HL-60 (cell line): Measurements from ENCODE around the gene ANKRD2.

Experiments
- DNase-seq, 2 experiments: peaks; one replicate each; pipeline ENCODE4 v3.0.0-alpha.2; 2010 to 2020; ENCODE audit warnings: low read depth in 1 of 2, low spot score in 1 of 2
- H3K27ac ChIP-seq: fragments of 250-450 bp; sonication (Bioruptor Pico); replicated peaks from 2 replicates; pipeline ENCODE4 v1.5.1; 2020; ENCODE audit warnings: mild to moderate bottlenecking, moderate library complexity
- H3K27me3 ChIP-seq: fragments of 250-450 bp; sonication (Bioruptor Pico); 2 replicates; pipeline ENCODE4 v1.5.1; 2021; ENCODE audit warnings: mild to moderate bottlenecking, moderate library complexity; ENCODE audit not compliant: insufficient read depth, poor library complexity, severe bottlenecking
- H3K4me3 ChIP-seq: replicated peaks from 2 replicates; pipeline ENCODE4 v1.5.1; 2011; ENCODE audit warnings: mild to moderate bottlenecking, control low read depth, low read length; ENCODE audit not compliant: insufficient read depth
- CTCF ChIP-seq: IDR thresholded peaks from one replicate; pipeline ENCODE4 v1.5.1; 2011; ENCODE audit warnings: low read length, control low read depth, inconsistent platforms; ENCODE audit not compliant: insufficient read depth
- GABPA ChIP-seq: IDR thresholded peaks from 2 replicates; pipeline ENCODE4 v1.6.1; 2012; ENCODE audit warnings: low read depth
- POLR2AphosphoS5 ChIP-seq: IDR thresholded peaks from 2 replicates; pipeline ENCODE4 v1.6.1; 2012; ENCODE audit warnings: low read depth
- SPI1 ChIP-seq: IDR thresholded peaks from 2 replicates; pipeline ENCODE4 v1.6.1; 2012; ENCODE audit warnings: low read depth, mild to moderate bottlenecking, borderline replicate concordance
- TF ChIP-seq, protein P1 (sequence below): IDR thresholded peaks from 2 replicates; pipeline ENCODE4 v1.6.1; 2012; ENCODE audit warnings: low read depth; ENCODE audit not compliant: insufficient replicate concordance

The ANKRD2 gene

DNA sequence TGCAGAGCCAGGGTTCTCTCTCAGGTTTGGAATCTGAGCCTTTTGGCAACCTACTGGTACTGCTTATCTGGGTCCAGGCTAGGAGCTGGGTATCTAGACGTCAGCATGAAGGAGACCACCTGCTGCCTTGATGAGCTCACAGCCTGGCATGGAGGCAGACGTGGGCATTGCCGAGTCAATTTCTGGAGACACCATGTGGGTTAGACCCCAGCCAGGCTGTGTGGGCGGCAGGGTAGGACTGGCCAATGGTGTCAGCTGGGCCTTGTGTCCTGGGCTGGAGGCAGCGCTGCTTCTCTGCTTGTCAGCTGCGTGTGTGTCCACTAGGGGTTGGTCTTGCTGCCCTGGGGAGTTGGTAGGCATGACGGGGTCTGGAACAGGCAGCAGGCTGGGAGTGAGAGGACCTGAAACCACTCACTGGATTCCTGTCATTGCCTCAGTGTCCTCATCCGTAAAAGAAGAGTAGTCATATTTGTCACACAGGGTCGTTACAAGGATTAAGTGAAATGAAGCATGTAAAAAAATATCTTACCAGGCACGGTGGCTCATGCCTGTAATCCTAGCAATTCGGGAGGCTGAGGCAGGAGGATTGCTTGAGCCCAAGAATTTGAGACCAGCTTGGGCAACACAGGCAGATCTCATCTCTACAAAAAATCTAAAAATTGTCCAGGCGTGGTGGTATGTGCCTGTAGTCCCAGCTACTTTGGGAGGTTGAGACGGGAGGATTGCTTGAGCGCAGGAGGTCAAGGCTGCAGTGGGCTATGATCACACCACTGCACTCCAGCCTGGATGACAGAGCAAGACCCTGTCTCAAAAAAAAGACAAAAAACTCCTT, 31.7 kb upstream of the ANKRD2 start:
- DNase-seq: no peak
- no peaks in the 10 kb centered on the region for H3K27me3 ChIP-seq
- H3K27ac ChIP-seq: no peak overlapping the region
- TF ChIP-seq SPI1 (no peak), CTCF (no peak), GABPA (no peak), POLR2AphosphoS5 (no peak)
- TF ChIP-seq, protein P1, sequence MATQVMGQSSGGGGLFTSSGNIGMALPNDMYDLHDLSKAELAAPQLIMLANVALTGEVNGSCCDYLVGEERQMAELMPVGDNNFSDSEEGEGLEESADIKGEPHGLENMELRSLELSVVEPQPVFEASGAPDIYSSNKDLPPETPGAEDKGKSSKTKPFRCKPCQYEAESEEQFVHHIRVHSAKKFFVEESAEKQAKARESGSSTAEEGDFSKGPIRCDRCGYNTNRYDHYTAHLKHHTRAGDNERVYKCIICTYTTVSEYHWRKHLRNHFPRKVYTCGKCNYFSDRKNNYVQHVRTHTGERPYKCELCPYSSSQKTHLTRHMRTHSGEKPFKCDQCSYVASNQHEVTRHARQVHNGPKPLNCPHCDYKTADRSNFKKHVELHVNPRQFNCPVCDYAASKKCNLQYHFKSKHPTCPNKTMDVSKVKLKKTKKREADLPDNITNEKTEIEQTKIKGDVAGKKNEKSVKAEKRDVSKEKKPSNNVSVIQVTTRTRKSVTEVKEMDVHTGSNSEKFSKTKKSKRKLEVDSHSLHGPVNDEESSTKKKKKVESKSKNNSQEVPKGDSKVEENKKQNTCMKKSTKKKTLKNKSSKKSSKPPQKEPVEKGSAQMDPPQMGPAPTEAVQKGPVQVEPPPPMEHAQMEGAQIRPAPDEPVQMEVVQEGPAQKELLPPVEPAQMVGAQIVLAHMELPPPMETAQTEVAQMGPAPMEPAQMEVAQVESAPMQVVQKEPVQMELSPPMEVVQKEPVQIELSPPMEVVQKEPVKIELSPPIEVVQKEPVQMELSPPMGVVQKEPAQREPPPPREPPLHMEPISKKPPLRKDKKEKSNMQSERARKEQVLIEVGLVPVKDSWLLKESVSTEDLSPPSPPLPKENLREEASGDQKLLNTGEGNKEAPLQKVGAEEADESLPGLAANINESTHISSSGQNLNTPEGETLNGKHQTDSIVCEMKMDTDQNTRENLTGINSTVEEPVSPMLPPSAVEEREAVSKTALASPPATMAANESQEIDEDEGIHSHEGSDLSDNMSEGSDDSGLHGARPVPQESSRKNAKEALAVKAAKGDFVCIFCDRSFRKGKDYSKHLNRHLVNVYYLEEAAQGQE: no peak
- no peak overlapping the region for H3K4me3 ChIP-seq

DNA sequence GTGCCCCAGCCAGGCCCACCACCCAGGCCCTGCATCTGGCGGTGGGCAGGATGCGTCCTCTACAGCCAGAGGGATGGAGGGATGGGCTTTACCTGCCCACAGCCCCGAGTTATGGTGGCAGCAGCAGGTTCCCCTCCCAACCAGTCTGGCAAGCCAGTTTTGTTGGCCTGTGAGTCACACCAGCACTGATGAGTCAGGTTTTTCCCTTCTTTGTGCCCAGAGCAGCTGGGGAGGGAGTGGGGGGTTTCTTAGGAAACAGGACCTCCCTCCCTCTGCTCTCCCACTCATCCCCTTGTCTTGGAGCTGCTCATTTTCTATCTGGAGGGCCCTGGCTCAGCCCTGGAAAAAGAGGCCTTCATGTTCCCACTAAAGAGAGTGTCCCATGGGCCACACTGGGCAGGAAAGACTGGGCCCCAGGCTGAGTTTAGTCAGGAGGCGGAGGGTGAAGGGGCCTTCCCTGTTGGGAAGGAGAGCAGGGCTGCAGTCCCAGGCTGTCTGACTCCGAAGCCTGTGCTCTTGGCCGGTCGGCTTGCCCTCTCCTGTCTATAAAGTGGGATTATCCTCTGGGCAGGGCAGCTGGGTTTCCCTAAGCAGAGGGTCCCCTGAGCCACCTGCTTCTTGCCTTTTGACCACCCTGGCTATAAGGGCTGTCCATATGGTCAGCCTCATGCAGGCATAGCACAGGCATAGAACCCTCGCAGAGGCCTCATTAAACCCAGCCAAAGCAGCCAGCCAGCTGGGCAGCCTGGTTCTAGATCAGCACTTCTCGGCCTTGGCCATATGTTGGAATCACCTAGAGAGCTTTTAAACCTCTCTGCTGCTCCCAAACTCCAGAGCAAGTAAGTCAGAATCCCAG, 30.2 kb upstream of the ANKRD2 start:
- DNase-seq: peak; percentile 7 to 22
- H3K27ac ChIP-seq: no peak overlapping the region
- TF ChIP-seq, protein P1: no peak
- TF ChIP-seq GABPA: no peak
- no peak for TF ChIP-seq CTCF
- TF ChIP-seq SPI1: no peak
- no peak for TF ChIP-seq POLR2AphosphoS5
- no peaks in the 10 kb centered on the region for H3K27me3 ChIP-seq
- no peak overlapping the region for H3K4me3 ChIP-seq

GRCh38 chr10:97543025-97543546, 29.5 kb upstream of the ANKRD2 start:
- Histone ChIP-seq H3K27ac (no peak overlapping the region), H3K4me3 (no peak overlapping the region), H3K27me3 (no peaks in the 10 kb centered on the region)
- TF ChIP-seq GABPA (no peak), CTCF (no peak), SPI1 (peak; percentile 43; the same call in 1 of the 2 replicates), POLR2AphosphoS5 (peak; percentile 46; the same call in 1 of the 2 replicates)
- TF ChIP-seq, protein P1: no peak
- peak; percentile 75 to 77 for DNase-seq
